IPS-18c (cell line): ENCODE data around the gene STEAP4.
"Not testable (repeated sequence)": the region's sequence is repeated elsewhere in the genome, so short reads cannot be mapped to it uniquely, and the experiment has no call there.

Experiments
- H3K4me3 ChIP-seq: 2 replicates; pipeline ENCODE4 v1.7.0; 2013; ENCODE audit warnings: low read depth, mild to moderate bottlenecking, low read length, moderate library complexity; ENCODE audit not compliant: insufficient read depth
- H3K9me3 ChIP-seq: one replicate; pipeline ENCODE4 v1.6.1; 2013; ENCODE audit warnings: mild to moderate bottlenecking, low read length, moderate library complexity; ENCODE audit not compliant: control insufficient read depth, insufficient read depth

Gene STEAP4

DNA sequence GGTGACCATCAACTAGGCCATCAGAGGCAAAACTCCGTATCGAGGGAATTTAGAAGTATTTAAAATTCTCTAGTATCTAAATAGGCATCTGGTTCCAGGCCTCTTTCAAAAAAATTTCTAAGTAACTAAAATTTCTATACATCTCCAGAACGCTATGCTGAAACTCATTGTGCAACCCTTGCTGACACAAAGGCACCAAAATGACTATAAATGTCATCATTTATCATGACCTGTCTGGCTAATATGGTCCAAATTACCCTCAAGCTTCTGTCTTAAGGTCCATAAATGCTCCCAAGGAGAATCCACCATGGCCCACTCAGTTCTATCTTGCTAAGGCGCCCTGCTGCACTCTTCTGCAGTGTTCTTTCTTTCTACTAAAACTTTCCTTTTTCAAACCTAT is 16.2 kb downstream of the STEAP4 start:
- Histone ChIP-seq H3K4me3 (no peak overlapping the region), H3K9me3 (no peaks in the 10 kb centered on the region)

GRCh38 chr7:88289564-88290025 is 17.1 kb downstream of the STEAP4 start:
- no peak overlapping the region for H3K4me3 ChIP-seq
- H3K9me3 ChIP-seq, result no peaks in the 10 kb centered on the region

DNA sequence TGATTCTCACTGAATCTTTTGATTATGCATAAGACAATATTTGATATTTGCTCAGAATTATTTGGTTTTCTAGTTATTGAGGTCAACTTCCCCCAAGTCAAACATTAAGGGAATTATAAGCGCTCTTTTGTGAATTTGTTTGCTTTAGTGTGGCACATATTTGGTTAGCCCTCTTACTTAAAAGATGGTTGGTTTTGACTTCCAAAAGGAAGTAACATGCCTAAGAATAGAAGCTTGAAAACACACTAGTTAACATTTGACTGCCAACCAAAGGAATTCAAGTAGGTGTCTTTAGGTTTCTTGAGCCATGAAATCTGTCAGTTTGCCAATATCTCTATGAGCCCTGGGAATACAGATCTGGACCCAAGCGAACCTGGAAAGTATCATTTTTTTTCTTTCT is 24.9 kb downstream of the STEAP4 start:
- Histone ChIP-seq H3K4me3 (no peak overlapping the region), H3K9me3 (no peaks in the 10 kb centered on the region)

GRCh38 chr7:88280801-88281200 is 25.9 kb downstream of the STEAP4 start:
- no peak overlapping the region for H3K4me3 ChIP-seq
- H3K9me3 ChIP-seq, result no peaks in the 10 kb centered on the region

DNA sequence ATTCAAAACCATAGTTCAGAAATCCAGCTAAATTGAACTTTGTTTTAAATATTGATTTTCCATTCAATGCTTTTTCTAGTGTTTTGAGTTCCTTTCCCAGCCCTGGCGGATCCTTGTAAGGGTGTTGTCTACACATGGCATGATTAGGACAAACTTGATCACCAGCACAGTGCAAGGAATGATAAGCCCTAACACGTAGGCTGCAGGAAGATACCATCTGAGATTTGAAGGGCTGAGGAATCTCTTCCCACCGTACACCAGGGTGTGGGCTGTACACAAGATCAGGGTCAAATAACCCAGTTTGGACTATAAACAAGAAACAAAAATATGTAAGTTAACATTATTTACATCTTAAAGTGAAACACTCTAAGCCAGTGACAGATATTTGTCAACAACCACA is 27.4 kb downstream of the STEAP4 start:
- H3K9me3 ChIP-seq, result no peaks in the 10 kb centered on the region
- no peak overlapping the region for H3K4me3 ChIP-seq

GRCh38 chr7:88278881-88279280 is 27.8 kb downstream of the STEAP4 start:
- H3K4me3 ChIP-seq, result no peak overlapping the region
- H3K9me3 ChIP-seq, result no peaks in the 10 kb centered on the region

- Histone ChIP-seq H3K4me3 (no peak overlapping the region), H3K9me3 (no peaks in the 10 kb centered on the region)
Observed at GRCh38 chr7:88276605-88277153, 30.0 kb downstream of the STEAP4 start.

- H3K4me3 ChIP-seq, H3K9me3 ChIP-seq: not testable (repeated sequence)
Observed at GRCh38 chr7:88274856-88275255, 31.8 kb downstream of the STEAP4 start.

DNA sequence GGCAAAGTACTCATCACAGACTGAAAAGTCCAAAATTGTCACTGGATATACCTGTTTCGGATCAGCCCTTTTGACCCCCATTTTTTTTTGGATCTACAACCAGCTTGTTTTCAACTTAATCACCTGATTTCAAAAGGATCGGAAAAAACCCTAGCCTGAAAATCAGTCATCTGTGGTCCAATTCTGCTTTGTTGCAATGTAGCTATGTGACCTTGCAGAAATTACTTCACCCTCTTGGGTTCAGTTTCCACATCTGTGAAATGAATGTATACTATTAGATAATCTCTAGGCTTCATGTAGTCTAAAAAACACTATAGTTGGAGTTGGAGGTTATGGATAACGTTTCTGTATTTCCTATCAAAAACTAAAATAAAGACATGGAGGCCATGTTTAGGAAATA is 37.1 kb downstream of the STEAP4 start:
- no peak overlapping the region for H3K4me3 ChIP-seq
- H3K9me3 ChIP-seq, result no peaks in the 10 kb centered on the region

GRCh38 chr7:88268858-88269257 is 37.8 kb downstream of the STEAP4 start:
- Histone ChIP-seq H3K4me3 (no peak overlapping the region), H3K9me3 (no peaks in the 10 kb centered on the region)

DNA sequence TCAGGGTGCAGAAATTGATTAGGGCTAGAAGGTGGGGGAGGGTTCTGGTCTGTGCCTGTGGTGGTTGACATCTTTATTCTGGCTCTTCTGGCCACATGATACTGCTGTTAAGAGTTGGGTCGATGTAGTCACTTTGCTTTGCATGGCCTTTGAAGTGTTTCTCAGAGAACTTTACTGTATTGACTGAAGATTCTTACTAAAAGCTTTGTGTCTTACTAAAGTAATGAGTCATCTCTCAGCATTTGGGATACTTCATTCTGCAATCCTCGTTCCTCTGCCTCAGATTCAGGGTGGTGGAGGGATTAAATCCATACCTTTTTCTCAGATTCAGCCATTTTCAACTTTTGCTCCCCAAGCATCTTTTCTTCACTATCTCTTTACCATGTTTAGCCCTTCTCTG is 38.6 kb downstream of the STEAP4 start:
- Histone ChIP-seq H3K9me3 (no peaks in the 10 kb centered on the region), H3K4me3 (no peak overlapping the region)

DNA sequence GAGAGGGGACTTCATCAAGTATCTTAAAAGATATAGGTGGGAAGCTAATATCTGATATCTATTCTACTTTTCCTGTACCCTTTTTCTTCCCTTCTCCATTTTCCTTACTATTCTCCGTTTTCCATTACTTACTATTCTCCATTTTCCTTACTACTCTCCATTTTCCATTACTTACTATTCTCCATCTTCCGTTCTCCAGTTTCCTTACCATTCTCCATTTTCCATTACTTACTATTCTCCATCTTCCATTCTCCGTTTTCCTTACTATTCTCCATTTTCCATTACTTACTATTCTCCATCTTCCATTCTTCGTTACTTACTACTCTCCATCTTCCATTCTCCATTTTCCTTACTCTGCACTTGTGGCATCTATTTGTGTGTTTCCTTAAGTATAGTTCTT is 39.3 kb downstream of the STEAP4 start:
- Histone ChIP-seq H3K9me3 (no peaks in the 10 kb centered on the region), H3K4me3 (no peak overlapping the region)

GRCh38 chr7:88264987-88265386 is 41.7 kb downstream of the STEAP4 start:
- not testable (repeated sequence) for H3K9me3 ChIP-seq, H3K4me3 ChIP-seq

DNA sequence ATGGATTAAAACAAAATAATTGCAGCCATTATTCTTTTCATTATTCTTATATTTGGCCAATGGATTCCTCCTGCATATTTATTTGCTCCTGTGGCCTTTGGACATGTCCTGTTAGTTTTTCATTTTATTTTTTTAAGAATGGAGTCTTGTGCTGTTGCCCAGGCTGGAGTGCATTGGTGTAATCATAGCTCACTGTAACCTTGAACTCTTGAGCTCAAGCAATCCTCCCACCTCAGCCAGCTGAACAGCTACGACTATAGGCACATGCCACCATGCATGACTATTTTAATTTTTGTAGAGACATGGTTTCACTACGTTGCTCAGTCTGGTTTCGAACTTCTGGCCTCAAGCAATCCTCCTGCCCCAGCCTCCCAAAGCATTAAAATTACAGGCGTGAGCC is 44.1 kb downstream of the STEAP4 start:
- H3K4me3 ChIP-seq, result no peak overlapping the region
- no peaks in the 10 kb centered on the region for H3K9me3 ChIP-seq

DNA sequence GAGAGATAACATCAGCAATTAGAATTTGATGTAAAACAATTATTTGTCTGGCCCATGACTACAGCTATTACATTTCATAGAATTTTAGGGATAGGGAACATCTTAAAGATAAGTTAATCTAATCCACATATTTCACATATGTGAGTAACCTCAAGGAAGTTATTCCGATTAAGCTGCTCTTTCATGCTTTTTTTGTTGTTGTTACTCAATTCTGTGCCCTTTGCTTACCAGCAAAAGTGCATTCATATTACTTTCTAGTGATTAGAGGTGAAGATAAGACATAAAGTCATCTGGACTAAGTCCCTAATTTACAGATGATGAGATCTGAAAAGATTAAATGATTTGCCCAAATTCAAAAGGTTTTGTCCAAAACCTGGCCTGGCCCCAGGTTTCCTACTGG is 46.0 kb downstream of the STEAP4 start:
- Histone ChIP-seq H3K4me3 (no peak overlapping the region), H3K9me3 (no peaks in the 10 kb centered on the region)

- Histone ChIP-seq H3K4me3 (no peak overlapping the region), H3K9me3 (peaks cover 3% of the 10 kb centered on the region)
Observed at GRCh38 chr7:88259656-88260380, 46.9 kb downstream of the STEAP4 start.

DNA sequence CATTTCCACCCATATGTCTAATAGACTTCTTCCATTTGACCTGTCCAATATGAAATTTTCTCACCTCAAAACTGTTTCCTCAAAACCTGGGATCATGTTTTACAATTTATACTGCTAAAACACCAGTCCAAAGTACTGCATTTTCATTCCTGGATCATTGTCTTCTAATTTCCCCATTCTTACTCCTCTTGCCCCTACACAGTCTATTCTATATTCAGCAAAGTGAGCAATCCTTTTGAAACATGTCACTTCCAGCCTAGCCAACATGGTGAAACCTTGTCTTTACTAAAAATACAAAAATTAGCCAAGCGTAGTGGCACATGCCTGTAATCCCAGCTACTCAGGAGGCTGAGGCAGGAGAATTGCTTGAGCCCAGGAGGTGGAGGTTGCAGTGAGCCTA is 48.4 kb downstream of the STEAP4 start:
- not testable (repeated sequence) for H3K4me3 ChIP-seq, H3K9me3 ChIP-seq

- Histone ChIP-seq H3K9me3 (peaks cover 3% of the 10 kb centered on the region), H3K4me3 (no peak overlapping the region)
Observed at GRCh38 chr7:88256906-88257305, 49.8 kb downstream of the STEAP4 start.
